Heart right ventricle (tissue), 16 donors: ENCODE measurements around the gene GRAMD2A. TPM values are rescaled to one million over a fixed set of nuclear protein-coding genes. Genes with fewer than 3 reads are reported as not detected.

Experiments
- ATAC-seq, 8 donors: fragments of 200-7000 bp; cut with Tn5 transposase; one replicate each; pipeline ENCODE4 v1.9.1; 2020; ENCODE audit warnings: mild to moderate bottlenecking in 8 of 8, moderate library complexity in 8 of 8, moderate number of reproducible peaks in 1 of 8
- DNase-seq, 2 donors: peaks; one replicate each; pipeline ENCODE4 v3.0.0-alpha.2; 2020
- H3K27ac ChIP-seq, 10 donors: fragments of 200-600 bp; sonication (generic) in 2 of 10; one replicate each; pipeline versions ENCODE4 v1.5.0 to v1.8.0; 2020 to 2022; ENCODE audit warnings: mild to moderate bottlenecking in 3 of 10
- H3K27me3 ChIP-seq, 7 donors: fragments of 200-600 bp; one replicate each; pipeline ENCODE4 v1.8.0; 2021 to 2022; ENCODE audit warnings: mild to moderate bottlenecking in 2 of 7
- H3K36me3 ChIP-seq, 9 donors: fragments of 200-600 bp; sonication (generic) in 1 of 9; one replicate each; pipeline versions ENCODE4 v1.5.0 to v1.8.0; 2020 to 2022; ENCODE audit warnings: mild to moderate bottlenecking in 2 of 9
- H3K4me1 ChIP-seq, 9 donors: fragments of 200-600 bp; sonication (generic) in 1 of 9; one replicate each; pipeline versions ENCODE4 v1.5.0 to v1.8.0; 2020 to 2022; ENCODE audit warnings: mild to moderate bottlenecking in 4 of 9
- H3K4me3 ChIP-seq, 10 donors: fragments of 200-600 bp; sonication (generic) in 2 of 10; one replicate each; pipeline versions ENCODE4 v1.5.0 to v1.8.0; 2020 to 2022; ENCODE audit warnings: mild to moderate bottlenecking in 7 of 10, moderate library complexity in 2 of 10
- H3K9me3 ChIP-seq, 11 donors: fragments of 200-600 bp in 10 of 11; sonication (generic) in 2 of 11; one replicate each; pipeline versions ENCODE4 v1.5.0 to v1.8.0; 2013 to 2022; ENCODE audit warnings: mild to moderate bottlenecking in 2 of 11, control low read depth in 1 of 11, moderate library complexity in 1 of 11
- CTCF ChIP-seq, 9 donors: fragments of 200-600 bp; sonication (generic) in 2 of 9; IDR thresholded peaks; one replicate each; pipeline versions ENCODE4 v1.5.0 to v1.8.0; 2021 to 2022; ENCODE audit warnings: antibody characterized with exemption in 9 of 9, mild to moderate bottlenecking in 5 of 9, moderate library complexity in 1 of 9
- WGBS, 2 donors: extraction: QIAGEN DNeasy Blood & Tissue Kit; methylation state at CpG; one replicate each; pipeline ENCODE4 v1.1.7; 2013; ENCODE audit warnings: inconsistent platforms in 1 of 2; 5-methylcytosine and 5-hydroxymethylcytosine counted together
- intact Hi-C, 10 donors: fragments of 100-400 bp; cut with DNase I; formaldehyde crosslinking; loops; one replicate each; pipeline versions ENCODE4 v1.11.1 to v1.14.2; 2022
- polyA plus RNA-seq, 2 donors: library from polyadenylated mRNA; stranded (reverse); fragments of 200-250 nt; gene quantifications; one replicate each; pipeline ENCODE4 v1.2.3, GENCODE V29; 2013
- total RNA-seq, 10 donors: library from RNA; stranded (reverse); fragmentation: NEBNext Ultra II Directional in 3 of 10; extraction: Animal tissue kit (Norgen Biotek cat#: 25700) in 3 of 10; gene quantifications; one replicate each; pipeline versions ENCODE4 v1.2.1 to v1.2.4, GENCODE V29; 2021 to 2023
- donor health status: Arrhythmogenic right ventricular cardiomyopathy.
- donor health status: ischemic (EF 13 %, LVEDD 7.1; RV severe dilation, severe dysfunction).
- donor health status: healthy with polysubstance abuse.
- donor health status: DM: no; HTN: yes; CAD: no.
- donor health status: DM: no; HTN: no; CAD: no.
- donor health status: ischemic (EF 25% LVEDD 6.9; RV normal size, moderate dysfunction).
- donor health status: ischemic (EF 25% LVEDD 5.7; RV mildly dilated, moderate dysfunction).
- donor health status: healthy.
- donor health status: DM: yes; HTN: yes; CAD: no.
- donor health status: Ischemic cardiomyopathy.
- donor health status: ischemic (EF 35%, LVEDD 5.7; RV mildly dilated, moderate dysfunction).
- donor health status: nonischemic (EF 11% LVEDD 7.7; RV severe dilation, severe dysfunction).
- donor health status: DM: yes; HTN: yes; CAD: no.
- donor health status: PGD.
- donor health status: ischemic (EF 29% LVEDD 5.4; RV normal size, mild dysfunction).
- donor health status: nonischemic (EF 23%, LVEDD 6.1; RV moderate dilation, normal function).

The GRAMD2A gene
- total and polyA plus RNA-seq, 12 donors, result 0.06 to 0.20 TPM; not detected in 10

DNA sequence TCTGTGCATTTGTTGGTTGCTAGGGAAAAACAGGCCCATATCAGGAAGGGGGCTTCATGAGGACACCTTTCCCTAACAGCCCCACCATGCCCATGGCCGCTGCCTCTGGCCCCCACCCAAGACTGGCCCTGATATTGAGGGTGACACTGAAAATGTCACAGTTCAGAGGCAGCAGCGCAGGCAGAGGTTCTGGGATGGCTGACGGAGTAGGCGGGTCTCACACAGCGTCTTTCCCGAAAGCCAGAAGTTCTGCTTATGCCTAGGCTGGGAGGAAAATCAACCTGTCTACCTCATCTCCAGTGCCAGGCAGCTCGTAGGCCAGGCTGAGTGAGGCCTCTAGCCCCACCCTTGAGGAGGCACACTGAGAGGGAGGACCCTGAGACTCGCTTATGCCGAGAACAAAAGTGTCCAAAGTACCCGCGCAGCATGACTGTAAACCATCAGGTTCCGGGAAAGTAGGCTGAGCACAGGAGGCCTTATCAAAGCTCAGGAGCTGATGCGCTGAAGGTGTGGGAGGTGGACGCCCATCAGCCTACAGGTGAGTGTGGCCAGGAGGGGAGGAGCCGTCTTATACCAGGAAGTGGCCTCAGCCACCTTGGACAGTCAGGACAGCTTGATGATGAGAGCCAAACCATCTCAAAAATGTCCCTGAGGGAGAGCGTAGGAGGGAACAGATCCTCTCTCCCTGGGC, 27.5 kb downstream of the GRAMD2A start:
- Histone ChIP-seq H3K27me3 (peaks cover 0 to 5% (median 0%) of the 10 kb centered on the region in 7 donors), H3K4me3 (no peak overlapping the region), H3K36me3 (no peaks in the 10 kb centered on the region), H3K4me1 (peaks cover 0 to 13% (median 4%) of the 10 kb centered on the region in 9 donors), H3K9me3 (no peaks in the 10 kb centered on the region), H3K27ac (no peak overlapping the region)
- DNase-seq (no peak), ATAC-seq (no peak)
- no peak for TF ChIP-seq CTCF (IDR thresholded peaks at IDR 0.05)
- intact Hi-C loops, result no loop called here
- WGBS, 2 donors, result 93% methylated on average over 16 of the region's 16 CpGs

GRCh38 chr15:72169236-72169920, 28.2 kb downstream of the GRAMD2A start:
- H3K4me1 ChIP-seq, result peaks cover 0 to 13% (median 4%) of the 10 kb centered on the region in 9 donors
- peaks cover 0 to 5% (median 0%) of the 10 kb centered on the region in 7 donors for H3K27me3 ChIP-seq
- TF ChIP-seq CTCF (IDR thresholded peaks at IDR 0.05), result no peak
- no peaks in the 10 kb centered on the region for H3K36me3 ChIP-seq
- no peak overlapping the region for H3K27ac ChIP-seq
- ATAC-seq, result peak in 2 of 8 donors; percentile 5 to 53
- no peak overlapping the region for H3K4me3 ChIP-seq
- no peaks in the 10 kb centered on the region for H3K9me3 ChIP-seq
- DNase-seq, result no peak
- intact Hi-C loops, result no loop called here
- WGBS, 2 donors, result 72 to 78% methylated on average over 10 of the region's 10 CpGs

DNA sequence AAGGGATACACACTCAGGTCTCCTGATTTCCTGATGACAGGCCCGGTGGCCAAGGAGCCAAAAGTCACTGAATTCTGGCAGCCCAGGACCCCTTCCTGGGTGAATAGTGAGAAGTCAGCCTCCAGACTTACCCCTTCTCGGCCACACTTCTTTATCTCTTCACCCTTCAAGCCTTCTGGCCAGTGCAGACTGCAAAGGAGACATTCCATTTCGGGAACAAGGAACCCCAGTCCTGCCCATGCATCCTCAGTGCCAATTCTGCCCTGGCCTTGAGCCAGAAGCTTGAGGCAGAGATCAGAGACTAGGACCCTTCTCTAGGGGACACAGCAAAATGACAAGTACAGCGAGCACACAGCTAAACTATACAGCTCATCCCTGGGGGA, 28.8 kb downstream of the GRAMD2A start:
- H3K36me3 ChIP-seq, result no peaks in the 10 kb centered on the region
- TF ChIP-seq CTCF (IDR thresholded peaks at IDR 0.05), result no peak
- peaks cover 0 to 13% (median 4%) of the 10 kb centered on the region in 9 donors for H3K4me1 ChIP-seq
- no peaks in the 10 kb centered on the region for H3K9me3 ChIP-seq
- H3K4me3 ChIP-seq, result no peak overlapping the region
- 39 to 48% methylated on average over 4 of the region's 4 CpGs for WGBS, 2 donors
- intact Hi-C loops, result no loop called here
- H3K27ac ChIP-seq, result no peak overlapping the region
- ATAC-seq, result peak in 4 of 8 donors; percentile 12 to 51 (median 36)
- no peak for DNase-seq
- peaks cover 0 to 5% (median 0%) of the 10 kb centered on the region in 7 donors for H3K27me3 ChIP-seq

- H3K36me3 ChIP-seq, result no peaks in the 10 kb centered on the region
- H3K4me3 ChIP-seq, result no peak overlapping the region
- no peak for TF ChIP-seq CTCF (IDR thresholded peaks at IDR 0.05)
- H3K27ac ChIP-seq, result no peak overlapping the region
- intact Hi-C loops, result no loop called here
- H3K4me1 ChIP-seq, result peaks cover 0 to 13% (median 4%) of the 10 kb centered on the region in 9 donors
- 28 to 29% methylated on average over 7 of the region's 7 CpGs for WGBS, 2 donors
- peak in 1 of 2 donors; percentile 23 for DNase-seq
- no peaks in the 10 kb centered on the region for H3K9me3 ChIP-seq
- H3K27me3 ChIP-seq, result peaks cover 0 to 5% (median 0%) of the 10 kb centered on the region in 7 donors
- ATAC-seq, result peak in 6 of 8 donors; percentile 43 to 89 (median 62)
These were observed 29.3 kb downstream of the GRAMD2A start for GRCh38 chr15:72168131-72168807.
